Endothelial cell of umbilical vein (primary cell): ENCODE measurements around the gene PRICKLE4. TPM values are rescaled to one million over a fixed set of nuclear protein-coding genes. Genes with fewer than 3 reads are reported as not detected.

ENCODE experiments used
- BruUV-seq: library from RNA; stranded (reverse); fragments of 400-500 nt; replicated peaks from 2 replicates; lab custom pipeline; 2021; lab: Mats Ljungman, UMichigan
- CTCF ChIA-PET: fragments of 300-600, 350-600 bp; sonication (Branson Sonifier 250); formaldehyde crosslinking; loops from one replicate; lab custom pipeline; 2021; ENCODE audit warnings: antibody characterized with exemption, inconsistent platforms; lab: Charles Lee
- POLR2A ChIA-PET: fragments of 300-600, 350-600 bp; sonication (Branson Sonifier 250); formaldehyde crosslinking; loops from one replicate; lab custom pipeline; 2021; ENCODE audit warnings: antibody characterized with exemption, inconsistent platforms; lab: Charles Lee
- DNase-seq: peaks from one replicate; pipeline ENCODE4 v3.0.0-alpha.2; 2011; ENCODE audit warnings: low read depth, low spot score
- FAIRE-seq: peaks from 2 replicates; lab custom pipeline; 2011; peaks lifted over from hg19 to GRCh38; lab: Jason Lieb, UNC
- H2AFZ ChIP-seq: 2 replicates; pipeline ENCODE4 v1.6.0; 2012; ENCODE audit warnings: low read depth, low read length, control low read depth, inconsistent platforms
- H3K27ac ChIP-seq: 2 replicates; pipeline ENCODE4 v1.5.1; 2011; ENCODE audit warnings: low read depth, mild to moderate bottlenecking, control low read depth, low read length, moderate library complexity; ENCODE audit not compliant: insufficient read depth
- H3K27me3 ChIP-seq, 2 experiments: 2 replicates each; pipeline versions ENCODE4 v1.6.0 to v1.6.1; 2011; ENCODE audit warnings: low read length in 2 of 2, mixed read lengths in 1 of 2; ENCODE audit not compliant: control insufficient read depth in 2 of 2, insufficient read depth in 2 of 2
- H3K36me3 ChIP-seq, 2 experiments: 2 replicates in 1 of 2; 3 replicates in 1 of 2; pipeline ENCODE4 v1.5.1; 2011; ENCODE audit warnings: low read length in 2 of 2, mild to moderate bottlenecking in 1 of 2, moderate library complexity in 1 of 2; ENCODE audit not compliant: control insufficient read depth in 2 of 2, insufficient read depth in 2 of 2; ENCODE audit errors: extremely low read depth in 1 of 2
- H3K4me1 ChIP-seq: 3 replicates; pipeline ENCODE4 v1.5.1; 2011; ENCODE audit warnings: mild to moderate bottlenecking, low read length; ENCODE audit not compliant: control insufficient read depth, insufficient read depth; ENCODE audit errors: extremely low read depth
- H3K4me2 ChIP-seq: 2 replicates; pipeline ENCODE4 v1.6.1; 2011; ENCODE audit warnings: low read length, control low read depth, mixed read lengths; ENCODE audit not compliant: insufficient read depth
- H3K4me3 ChIP-seq, 3 experiments: fragments of 200-600 bp in 1 of 3; sonication (generic), shearing (Covaris generic) in 1 of 3; replicated peaks in 1 of 3; 2 replicates each; pipeline ENCODE4 v1.5.1; 2011 to 2016; ENCODE audit warnings: control low read depth in 3 of 3, low read length in 3 of 3, mild to moderate bottlenecking in 2 of 3, inconsistent platforms in 1 of 3, low read depth in 1 of 3, moderate library complexity in 1 of 3; ENCODE audit not compliant: insufficient read depth in 1 of 3
- H3K79me2 ChIP-seq: 2 replicates; pipeline ENCODE4 v1.6.0; 2012; ENCODE audit warnings: low read length, inconsistent platforms; ENCODE audit not compliant: control insufficient read depth, insufficient read depth
- H3K9ac ChIP-seq: replicated peaks from 2 replicates; pipeline ENCODE3; 2011; ENCODE audit warnings: low read length, control low read depth; ENCODE audit not compliant: insufficient read depth; ENCODE audit errors: extremely low read depth
- H3K9me1 ChIP-seq: replicated peaks from 3 replicates; pipeline ENCODE4 v1.6.0; 2011; ENCODE audit warnings: mild to moderate bottlenecking, low read length; ENCODE audit not compliant: control insufficient read depth, insufficient read depth; ENCODE audit errors: extremely low read depth
- H3K9me3 ChIP-seq: replicated peaks from 2 replicates; pipeline ENCODE4 v1.5.1; 2012; ENCODE audit warnings: low read length, inconsistent platforms; ENCODE audit not compliant: control insufficient read depth, insufficient read depth
- H4K20me1 ChIP-seq: replicated peaks from 2 replicates; pipeline ENCODE3; 2011; ENCODE audit warnings: mild to moderate bottlenecking, low read length; ENCODE audit not compliant: control insufficient read depth, insufficient read depth; ENCODE audit errors: extremely low read depth
- CTCF ChIP-seq, 2 donors: IDR thresholded peaks; 1 replicate in 1 of 2; 2 replicates in 1 of 2; pipeline ENCODE4 v1.5.1; 2011; ENCODE audit warnings: low read length in 2 of 2, mild to moderate bottlenecking in 2 of 2, moderate library complexity in 2 of 2, control low read depth in 1 of 2, inconsistent platforms in 1 of 2, low read depth in 1 of 2; ENCODE audit not compliant: insufficient read depth in 1 of 2; ENCODE audit errors: extremely low read depth in 1 of 2
- EZH2 ChIP-seq: IDR thresholded peaks from 2 replicates; pipeline ENCODE4 v1.6.1; 2012; ENCODE audit warnings: borderline replicate concordance, low read depth, mild to moderate bottlenecking, moderate library complexity, low read length, inconsistent platforms; ENCODE audit not compliant: severe bottlenecking
- FOS ChIP-seq: IDR thresholded peaks from 2 replicates; pipeline ENCODE4 v1.6.1; 2011; ENCODE audit warnings: mild to moderate bottlenecking, low read length, moderate library complexity, borderline replicate concordance; ENCODE audit not compliant: insufficient read depth
- GATA2 ChIP-seq: IDR thresholded peaks from 2 replicates; pipeline ENCODE4 v1.7.0; 2011; ENCODE audit warnings: low read depth, mild to moderate bottlenecking, moderate library complexity, mixed read lengths, low read length; ENCODE audit not compliant: insufficient read length, insufficient read depth
- JUN ChIP-seq: IDR thresholded peaks from 2 replicates; pipeline ENCODE4 v1.6.1; 2011; ENCODE audit warnings: borderline replicate concordance, low read depth; ENCODE audit not compliant: insufficient read length, insufficient read depth
- MAX ChIP-seq: IDR thresholded peaks from 2 replicates; pipeline ENCODE4 v1.6.1; 2011; ENCODE audit not compliant: insufficient read depth, insufficient read length
- MYC ChIP-seq: IDR thresholded peaks from one replicate; pipeline ENCODE4 v1.6.1; 2011; ENCODE audit warnings: mild to moderate bottlenecking, low read depth, low read length
- POLR2A ChIP-seq: IDR thresholded peaks from 2 replicates; pipeline ENCODE4 v1.6.1; 2012; ENCODE audit warnings: low read depth, mild to moderate bottlenecking, control low read depth, low read length
- POLR2AphosphoS5 ChIP-seq: IDR thresholded peaks from 2 replicates; pipeline ENCODE4 v1.6.1; 2012; ENCODE audit warnings: low read depth, mild to moderate bottlenecking, control low read depth, low read length, moderate library complexity; ENCODE audit not compliant: insufficient read depth
- dilution Hi-C: fragments of 300-500 bp; cut with MboI; formaldehyde crosslinking; loops from one replicate; pipeline ENCODE4 v1.15.0; 2019; ENCODE audit warnings: low sequenced_read_pairs; ENCODE audit not compliant: extremely low pct_ligation_motif_present
- intact Hi-C: fragments of 100-400 bp; cut with micrococcal nuclease; formaldehyde crosslinking; loops from one replicate; pipeline ENCODE4 v1.10.0; 2022
- polyA plus RNA-seq, 4 experiments: library from polyadenylated mRNA; depleted of rRNA in 3 of 4; stranded (reverse) in 3 of 4; unstranded in 1 of 4; fragments of >200 nt; gene quantifications; 2 replicates each; pipeline versions ENCODE4 v1.2.1 to v1.2.3, GENCODE V29; 2011 to 2012; ENCODE audit warnings: missing spikeins in 1 of 4
- total RNA-seq: library from RNA; stranded (reverse); gene quantifications from 2 replicates; pipeline ENCODE4 v1.2.3, GENCODE V29; 2021

PRICKLE4 gene
- total and polyA plus RNA-seq, 2 donors (not counting 3 experiments of a cell fraction or from before 2014, with no cell fraction given): 1.0 to 3.3 TPM

GRCh38 chr6:41743406-41744235 is 37.0 kb upstream of the PRICKLE4 start:
- CTCF ChIA-PET: no interaction called here
- intact Hi-C loops (no loop called here), dilution Hi-C loops (no loop called here)
- BruUV-seq: no TSS peak
- H3K79me2 ChIP-seq: no peaks in the 10 kb centered on the region
- TF ChIP-seq MYC: no peak
- TF ChIP-seq POLR2AphosphoS5: no peak
- no peak for TF ChIP-seq JUN
- no peak for TF ChIP-seq MAX
- no peak for TF ChIP-seq GATA2
- TF ChIP-seq POLR2A: no peak
- TF ChIP-seq CTCF (IDR thresholded peaks at IDR 0.05; ENCODE audit: extremely low read depth in 1 of 2, insufficient read depth in 1 of 2, low read depth in 1 of 2, low read length in 2 of 2): no peak
- no peak for TF ChIP-seq EZH2
- no peak for TF ChIP-seq FOS
- no peaks in the 10 kb centered on the region for H3K9me3 ChIP-seq
- H3K27ac ChIP-seq: no peak overlapping the region
- no peaks in the 10 kb centered on the region for H4K20me1 ChIP-seq
- H3K9me1 ChIP-seq: no peaks in the 10 kb centered on the region
- POLR2A ChIA-PET: no interaction called here
- no peak overlapping the region for H2AFZ ChIP-seq
- no peaks in the 10 kb centered on the region for H3K36me3 ChIP-seq
- H3K4me3 ChIP-seq: no peak overlapping the region
- FAIRE-seq (no peak), DNase-seq (no peak)
- no peak overlapping the region for H3K4me2 ChIP-seq
- peaks cover 0 to 3% of the 10 kb centered on the region in 2 experiments for H3K27me3 ChIP-seq
- H3K4me1 ChIP-seq: no peaks in the 10 kb centered on the region
- H3K9ac ChIP-seq: no peak overlapping the region
